CD4-positive, alpha-beta T cell treated with Interleukin-4 for 1 hour (primary cell): ENCODE results near the gene STK32C.
"Not testable (repeated sequence)": the region's sequence is repeated elsewhere in the genome, so short reads cannot be mapped to it uniquely, and the experiment has no call there.

Experiments
- DNase-seq, 2 donors: peaks; one replicate each; pipeline ENCODE4 v3.0.0-alpha.2; 2020 to 2022

The STK32C gene

DNA sequence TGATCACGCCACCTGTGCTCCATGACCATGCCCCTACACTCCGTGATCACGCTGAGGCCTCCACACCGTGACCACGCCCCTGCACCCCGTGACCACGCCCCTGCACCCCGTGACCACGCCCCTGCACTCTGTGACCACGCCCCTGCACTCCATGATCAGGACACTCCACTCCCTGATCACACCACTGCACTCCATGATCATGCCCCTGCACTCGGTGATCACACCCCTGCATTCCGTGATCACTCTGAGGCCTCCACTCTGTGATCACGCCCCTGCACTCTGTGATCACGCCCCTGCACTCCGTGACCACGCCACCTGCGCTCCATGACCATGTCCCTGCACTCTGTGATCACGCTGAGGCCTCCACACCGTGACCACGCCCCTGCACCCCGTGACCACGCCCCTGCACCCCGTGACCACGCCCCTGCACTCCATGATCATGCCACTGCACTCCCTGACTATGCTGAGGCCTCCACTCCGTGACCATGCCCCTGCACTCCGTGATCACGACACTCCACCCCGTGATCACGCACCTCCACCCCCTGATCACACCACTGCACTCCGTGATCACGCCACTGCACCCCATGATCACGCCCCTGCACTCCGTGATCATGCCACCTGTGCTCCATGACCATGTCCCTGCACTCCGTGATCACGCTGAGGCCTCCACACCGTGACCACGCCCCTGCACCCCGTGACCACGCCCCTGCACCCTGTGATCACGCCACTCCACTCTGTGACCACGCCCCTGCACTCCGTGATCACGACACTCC, 27.7 kb downstream of the STK32C start:
- no peak for DNase-seq

GRCh38 chr10:132277311-132277741, 30.4 kb downstream of the STK32C start:
- DNase-seq = no peak

- no peak for DNase-seq
These were observed 31.0 kb downstream of the STK32C start for GRCh38 chr10:132276706-132277105.

- no peak for DNase-seq
These were observed 31.5 kb downstream of the STK32C start for GRCh38 chr10:132276179-132276675.

GRCh38 chr10:132275426-132276178, 32.1 kb downstream of the STK32C start:
- no peak for DNase-seq

GRCh38 chr10:132274986-132275385, 32.8 kb downstream of the STK32C start:
- DNase-seq = no peak

DNA sequence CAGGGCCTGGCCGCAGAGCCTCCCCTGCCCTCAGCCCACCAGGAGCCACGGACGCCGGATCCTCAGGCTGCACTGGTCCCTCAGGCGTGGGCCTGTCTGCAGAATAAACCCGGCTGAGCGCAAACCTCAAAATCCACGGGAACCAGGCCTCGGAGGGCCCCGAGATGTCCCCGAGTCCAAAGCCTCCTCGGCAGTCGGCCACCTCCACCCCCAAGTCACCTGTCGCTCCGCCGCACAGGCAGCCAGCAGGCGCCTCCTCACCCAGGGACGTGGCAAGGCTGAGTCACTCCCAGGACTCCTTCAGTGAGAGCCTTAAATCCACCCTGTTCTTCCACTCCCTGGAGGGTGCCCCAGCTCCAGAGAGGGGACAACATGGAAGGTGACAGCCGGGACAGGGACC, 33.2 kb downstream of the STK32C start:
- DNase-seq = no peak

DNA sequence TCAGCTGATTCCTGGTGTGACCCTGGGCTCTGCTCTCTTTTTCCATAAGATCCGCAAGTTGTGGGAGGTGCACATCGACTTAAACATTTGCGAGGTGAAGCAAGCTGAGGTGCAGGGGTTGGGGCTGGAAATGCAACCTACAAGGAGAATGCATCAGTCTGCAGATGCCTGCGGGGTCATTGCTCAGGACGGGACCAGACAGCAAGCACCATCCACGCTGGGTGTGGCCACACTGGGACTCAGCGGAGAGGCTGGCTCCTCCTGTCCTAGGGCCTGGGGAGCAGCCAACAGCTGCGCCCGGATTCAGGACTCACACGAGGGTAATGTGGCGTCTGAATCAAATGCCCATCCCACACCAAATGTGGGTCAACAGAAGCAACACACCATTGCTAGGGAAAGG, 33.8 kb downstream of the STK32C start:
- no peak for DNase-seq

DNA sequence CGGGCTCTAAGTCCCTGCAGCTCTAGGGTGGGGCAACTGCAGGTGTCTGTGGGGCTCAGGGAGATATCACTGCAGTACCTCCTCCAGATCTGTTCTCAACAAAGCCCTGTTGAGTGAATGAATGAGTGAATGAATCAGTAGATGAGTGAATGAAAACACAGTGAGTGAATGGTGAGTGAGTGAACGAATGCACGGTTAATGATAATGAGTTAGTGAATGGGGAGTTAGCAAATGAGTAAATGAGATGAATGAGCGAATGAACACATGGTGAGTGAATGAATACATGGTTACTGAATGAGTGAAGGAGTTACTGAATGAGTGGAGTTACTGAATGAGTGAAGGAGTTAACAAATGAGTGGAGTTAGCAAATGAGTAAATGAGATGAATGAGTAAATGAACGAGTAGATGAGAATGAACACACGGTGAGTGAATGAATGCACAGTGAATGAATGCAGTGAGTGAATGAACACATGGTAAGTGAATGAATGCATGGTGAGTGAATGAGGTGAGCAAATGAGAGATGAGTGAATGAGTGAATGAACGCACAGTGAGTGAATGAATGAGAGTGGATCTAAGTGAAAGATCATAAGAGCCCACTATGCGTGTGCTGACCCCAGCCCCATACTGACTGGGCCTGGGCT, 34.3 kb downstream of the STK32C start:
- no peak for DNase-seq

- no peak for DNase-seq
These were observed 35.3 kb downstream of the STK32C start for GRCh38 chr10:132272231-132272971.

DNA sequence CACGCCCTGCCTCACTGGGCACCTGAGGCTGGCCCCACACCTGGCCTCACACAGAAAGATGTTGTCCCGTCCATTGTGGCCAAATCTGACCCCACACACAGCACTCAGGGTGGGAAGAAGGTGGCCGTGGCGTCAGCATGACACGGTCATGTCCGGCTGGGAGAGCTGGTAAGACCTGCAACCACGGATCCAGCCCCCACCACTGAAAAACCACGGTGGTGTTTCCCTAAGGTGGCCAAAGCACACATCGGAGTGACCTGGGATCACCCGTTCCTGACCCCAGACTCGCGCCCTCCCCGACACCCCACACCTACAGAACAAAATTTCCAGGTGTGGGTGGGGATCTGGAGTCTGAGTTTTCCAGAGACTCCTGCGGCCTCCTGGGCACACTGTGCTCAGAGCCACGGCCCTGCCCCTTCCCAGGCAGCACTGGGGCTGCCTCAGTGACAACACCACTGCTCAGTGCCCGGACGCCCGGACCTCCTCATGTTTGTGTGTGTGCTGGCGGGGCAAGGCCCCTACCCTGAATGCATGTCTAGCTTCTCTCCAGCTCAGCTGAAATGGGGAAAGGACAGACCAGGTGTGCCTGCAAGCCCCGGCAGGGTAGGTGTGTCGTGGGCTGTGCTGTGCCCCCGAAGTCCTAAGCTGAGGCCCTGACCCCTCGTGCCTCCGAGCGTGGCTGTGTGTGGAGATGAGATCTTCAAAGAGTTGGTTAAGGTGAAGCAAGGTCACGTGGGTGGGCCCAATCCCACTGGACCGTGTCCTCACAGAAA, 36.1 kb downstream of the STK32C start:
- DNase-seq = no peak

DNA sequence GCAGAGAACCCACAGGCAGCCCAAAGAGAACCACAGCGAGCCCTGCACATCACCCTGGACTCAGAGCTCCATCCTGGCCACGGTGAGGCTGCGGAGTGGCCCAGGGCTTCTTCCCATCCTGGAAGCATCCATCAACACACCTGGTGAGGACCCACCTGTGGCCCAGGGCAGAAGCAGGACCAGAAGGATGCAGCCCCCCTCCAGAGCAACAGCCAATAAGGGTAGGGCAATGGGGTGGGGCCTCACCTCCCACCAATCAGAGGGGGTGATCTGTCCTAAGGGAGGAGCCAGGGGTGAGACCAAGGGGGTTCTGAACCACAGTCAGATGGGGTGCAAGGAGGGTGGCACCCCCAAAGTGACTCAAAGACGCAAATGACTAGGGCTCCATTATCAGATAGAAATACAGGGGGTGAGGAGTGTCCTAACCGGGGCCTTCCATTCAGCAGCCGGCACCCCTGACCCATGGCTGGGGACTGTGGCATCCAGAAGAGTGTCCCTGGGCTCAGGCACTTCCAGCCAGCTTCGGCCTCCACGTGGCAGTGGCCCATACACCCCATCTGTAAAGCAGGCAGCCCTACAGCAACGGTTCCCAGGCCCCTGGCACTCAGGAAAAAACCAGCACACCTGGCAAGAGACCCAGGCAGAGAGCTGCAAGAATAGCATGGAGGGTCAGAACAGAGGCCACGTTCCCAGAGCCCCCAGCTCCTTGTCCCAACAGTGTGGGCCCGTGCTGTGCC, 36.9 kb downstream of the STK32C start:
- DNase-seq = no peak

- DNase-seq = no peak
These were observed 37.5 kb downstream of the STK32C start for GRCh38 chr10:132270256-132270655.

- DNase-seq = no peak
These were observed 38.2 kb downstream of the STK32C start for GRCh38 chr10:132269266-132270230.

GRCh38 chr10:132267916-132268315, 39.8 kb downstream of the STK32C start:
- DNase-seq = not testable (repeated sequence)

- no peak for DNase-seq
These were observed 41.1 kb downstream of the STK32C start for GRCh38 chr10:132266594-132267161.

- DNase-seq = no peak
These were observed 41.8 kb downstream of the STK32C start for GRCh38 chr10:132265890-132266496.

DNA sequence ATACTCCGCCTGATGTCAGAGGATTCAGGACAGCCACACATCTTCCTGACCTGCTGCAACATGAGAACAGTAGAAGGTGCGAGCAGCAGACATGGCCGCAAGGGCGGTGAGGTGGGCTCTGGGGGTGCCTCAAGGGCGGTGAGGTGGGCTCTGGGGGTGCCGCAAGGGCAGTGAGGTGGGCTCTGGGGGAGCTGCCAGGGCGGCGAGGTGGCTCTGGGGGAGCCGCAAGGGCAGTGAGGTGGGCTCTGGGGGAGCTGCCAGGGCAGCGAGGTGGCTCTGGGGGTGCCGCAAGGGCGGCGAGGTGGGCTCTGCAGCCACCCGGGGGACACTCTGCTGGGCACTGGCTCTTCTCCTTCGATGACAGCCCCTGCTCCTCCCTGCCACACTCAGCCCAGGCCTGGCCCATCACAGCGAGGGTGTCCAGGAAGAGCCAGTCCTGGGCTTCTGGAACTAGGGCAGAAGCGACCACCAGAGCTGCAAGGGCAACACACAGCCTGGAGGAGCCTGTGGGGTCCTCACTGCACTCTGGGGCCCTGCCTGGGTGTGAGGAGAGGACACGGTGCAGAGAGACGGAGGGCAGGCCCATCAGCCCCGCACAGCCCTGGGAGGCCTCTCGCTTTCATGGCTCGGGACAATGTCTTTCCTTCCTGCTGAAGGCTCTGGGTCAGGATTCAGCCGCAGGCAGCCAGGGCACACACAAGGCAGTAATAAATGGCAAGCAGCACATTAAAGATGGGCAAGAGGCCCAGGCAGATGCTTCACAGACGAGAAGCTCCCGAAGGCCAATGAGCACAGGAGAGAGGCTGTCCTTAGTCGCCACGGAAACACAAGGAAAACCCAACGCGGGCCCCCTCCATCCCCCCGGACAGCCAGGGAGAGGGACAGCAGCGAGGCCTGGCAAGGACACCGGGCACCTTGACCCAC, 42.5 kb downstream of the STK32C start:
- no peak for DNase-seq
